Keratinocyte (primary cell): ENCODE results near the gene ACADSB. TPM values are rescaled to one million over a fixed set of nuclear protein-coding genes. Genes with fewer than 3 reads are reported as not detected.

Source experiments
- DNase-seq: peaks from one replicate; pipeline ENCODE4 v3.0.0-alpha.2; 2011; ENCODE audit warnings: low read depth, missing footprints, low spot score
- FAIRE-seq: peaks from 2 replicates; lab custom pipeline; 2011; peaks lifted over from hg19 to GRCh38; lab: Jason Lieb, UNC
- H2AFZ ChIP-seq: 2 replicates; pipeline ENCODE4 v1.6.0; 2012; ENCODE audit warnings: low read length, control low read depth, inconsistent platforms; ENCODE audit not compliant: control insufficient read depth
- H3K27ac ChIP-seq: 2 replicates; pipeline ENCODE4 v1.5.1; 2011; ENCODE audit warnings: low read length; ENCODE audit not compliant: control insufficient read depth, insufficient read depth
- H3K27me3 ChIP-seq: 3 replicates; pipeline ENCODE4 v1.6.0; 2011; ENCODE audit warnings: low read length; ENCODE audit not compliant: control insufficient read depth, insufficient read depth; ENCODE audit errors: extremely low read depth
- H3K36me3 ChIP-seq, 2 experiments: 2 replicates in 1 of 2; 3 replicates in 1 of 2; pipeline ENCODE4 v1.5.1; 2011; ENCODE audit warnings: low read length in 2 of 2, mild to moderate bottlenecking in 1 of 2; ENCODE audit not compliant: control insufficient read depth in 2 of 2, insufficient read depth in 2 of 2; ENCODE audit errors: extremely low read depth in 1 of 2
- H3K4me1 ChIP-seq: 3 replicates; pipeline ENCODE4 v1.5.1; 2011; ENCODE audit warnings: low read length; ENCODE audit not compliant: control insufficient read depth, insufficient read depth; ENCODE audit errors: extremely low read depth
- H3K4me2 ChIP-seq: 3 replicates; pipeline ENCODE4 v1.6.0; 2011; ENCODE audit warnings: low read depth, low read length; ENCODE audit not compliant: control insufficient read depth, insufficient read depth; ENCODE audit errors: extremely low read depth
- H3K4me3 ChIP-seq, 3 experiments: fragments of 200-600 bp in 1 of 3; sonication (generic) in 1 of 3; 2 replicates in 2 of 3; 3 replicates in 1 of 3; pipeline ENCODE4 v1.5.1; 2011 to 2016; ENCODE audit warnings: low read length in 3 of 3, mild to moderate bottlenecking in 3 of 3, control low read depth in 2 of 3, inconsistent platforms in 1 of 3, low read depth in 1 of 3, mixed read lengths in 1 of 3, mixed run types in 1 of 3, moderate library complexity in 1 of 3; ENCODE audit not compliant: control insufficient read depth in 2 of 3, insufficient read depth in 2 of 3; ENCODE audit errors: extremely low read depth in 1 of 3
- H3K79me2 ChIP-seq: 2 replicates; pipeline ENCODE4 v1.6.0; 2012; ENCODE audit warnings: low read length; ENCODE audit not compliant: control insufficient read depth, insufficient read depth
- H3K9ac ChIP-seq: 3 replicates; pipeline ENCODE4 v1.6.0; 2011; ENCODE audit warnings: low read length; ENCODE audit not compliant: control insufficient read depth, insufficient read depth; ENCODE audit errors: extremely low read depth
- H3K9me1 ChIP-seq: 3 replicates; pipeline ENCODE4 v1.6.0; 2011; ENCODE audit warnings: low read length; ENCODE audit not compliant: control insufficient read depth, insufficient read depth; ENCODE audit errors: extremely low read depth
- H3K9me3 ChIP-seq: 2 replicates; pipeline ENCODE4 v1.5.1; 2012; ENCODE audit warnings: low read depth, low read length; ENCODE audit not compliant: control insufficient read depth
- H4K20me1 ChIP-seq: 3 replicates; pipeline ENCODE4 v1.6.0; 2011; ENCODE audit warnings: low read length; ENCODE audit not compliant: control insufficient read depth, insufficient read depth; ENCODE audit errors: extremely low read depth
- CTCF ChIP-seq, 3 experiments: IDR thresholded peaks in 1 of 3; conservative IDR thresholded peaks in 1 of 3; optimal IDR thresholded peaks in 1 of 3; 2 replicates in 2 of 3; 3 replicates in 1 of 3; pipeline versions ENCODE3 to v1.5.1; 2011; ENCODE audit warnings: low read length in 3 of 3, mild to moderate bottlenecking in 3 of 3, moderate library complexity in 2 of 3, control low read depth in 1 of 3, inconsistent platforms in 1 of 3; ENCODE audit not compliant: insufficient read depth in 2 of 3; ENCODE audit errors: extremely low read depth in 1 of 3
- EZH2 ChIP-seq: IDR thresholded peaks from one replicate; pipeline ENCODE4 v1.6.1; 2012; ENCODE audit warnings: inconsistent platforms, mild to moderate bottlenecking, low read length, moderate library complexity
- dilution Hi-C: fragments of 300-500 bp; cut with MboI; formaldehyde crosslinking; loops from one replicate; pipeline ENCODE4 v1.7.0; 2020; ENCODE audit warnings: low sequenced_read_pairs; ENCODE audit not compliant: extremely low pct_ligation_motif_present
- polyA plus RNA-seq, 5 experiments: library from polyadenylated mRNA; depleted of rRNA in 3 of 5; stranded (reverse) in 3 of 5; stranded (forward) in 1 of 5; unstranded in 1 of 5; fragments of >200 nt; gene quantifications; 1 replicate in 1 of 5; 2 replicates in 3 of 5; 3 replicates in 1 of 5; pipeline versions ENCODE4 v1.2.1 to v1.2.3, GENCODE V29; 2011 to 2012; ENCODE audit warnings: missing spikeins in 2 of 5, low read depth in 1 of 5, low replicate concordance in 1 of 5

Gene ACADSB
- polyA plus RNA-seq, 1 donor (not counting 4 experiments of a cell fraction or from before 2014, with no cell fraction given), result 10.1 TPM

- H3K9ac ChIP-seq, result no peak overlapping the region
- H3K4me2 ChIP-seq, result no peak overlapping the region
- no peak overlapping the region for H3K4me3 ChIP-seq
- no peaks in the 10 kb centered on the region for H3K36me3 ChIP-seq
- TF ChIP-seq CTCF (optimal IDR thresholded peaks at IDR 0.05 in 1 of 3, IDR thresholded peaks at IDR 0.05 in 1 of 3, conservative IDR thresholded peaks at IDR 0.05 in 1 of 3; ENCODE audit: extremely low read depth in 1 of 3, insufficient read depth in 2 of 3, low read length in 3 of 3) (no peak), EZH2 (no peak)
- H3K27me3 ChIP-seq, result no peaks in the 10 kb centered on the region
- H4K20me1 ChIP-seq, result no peaks in the 10 kb centered on the region
- dilution Hi-C loops, result no loop called here
- no peaks in the 10 kb centered on the region for H3K79me2 ChIP-seq
- H3K27ac ChIP-seq, result no peak overlapping the region
- no peaks in the 10 kb centered on the region for H3K9me3 ChIP-seq
- FAIRE-seq (no peak), DNase-seq (no peak)
- H2AFZ ChIP-seq, result no peak overlapping the region
- H3K9me1 ChIP-seq, result no peaks in the 10 kb centered on the region
- no peaks in the 10 kb centered on the region for H3K4me1 ChIP-seq
Measured at GRCh38 chr10:123042708-123043408, 34.1 kb downstream of the ACADSB start.

DNA sequence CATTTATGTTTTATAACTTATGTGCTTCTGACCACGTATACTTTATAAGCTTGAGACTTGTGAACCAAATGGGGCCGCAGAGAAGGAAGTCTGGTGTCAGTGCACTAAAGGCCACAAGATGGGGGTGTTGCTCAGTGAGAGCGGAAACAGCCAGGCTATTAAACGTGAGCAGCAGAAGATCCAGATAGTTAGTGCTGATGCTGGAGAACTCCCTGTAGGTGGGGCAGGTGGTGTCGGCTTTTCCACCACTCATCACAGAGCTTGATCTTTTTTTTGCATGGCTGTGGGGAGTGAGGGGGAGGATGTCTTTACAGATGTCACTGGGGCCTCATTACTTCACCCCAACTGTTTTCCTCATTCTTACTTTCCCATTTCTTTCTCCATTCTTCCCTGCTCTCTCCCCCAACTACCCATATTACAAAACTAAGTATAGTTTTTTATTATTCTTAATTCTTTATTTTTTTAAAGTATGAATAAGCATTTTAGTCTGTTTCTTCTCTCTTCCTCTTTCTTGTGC lies 34.7 kb downstream of the ACADSB start:
- no peak overlapping the region for H3K4me2 ChIP-seq

More for the DNA sequence above, 34.7 kb downstream of the ACADSB start:
- no peaks in the 10 kb centered on the region for H3K9me3 ChIP-seq
- H3K27ac ChIP-seq, result no peak overlapping the region
- H3K36me3 ChIP-seq, result no peaks in the 10 kb centered on the region
- DNase-seq (peak; percentile 28), FAIRE-seq (peak; percentile 69)
- TF ChIP-seq EZH2 (no peak), CTCF (optimal IDR thresholded peaks at IDR 0.05 in 1 of 3, IDR thresholded peaks at IDR 0.05 in 1 of 3, conservative IDR thresholded peaks at IDR 0.05 in 1 of 3; ENCODE audit: extremely low read depth in 1 of 3, insufficient read depth in 2 of 3, low read length in 3 of 3) (peak; percentile 84 to 91 (median 89))
- H3K79me2 ChIP-seq, result no peaks in the 10 kb centered on the region
- H4K20me1 ChIP-seq, result no peaks in the 10 kb centered on the region
- H3K4me1 ChIP-seq, result no peaks in the 10 kb centered on the region
- H3K4me3 ChIP-seq, result no peak overlapping the region
- no peak overlapping the region for H3K9ac ChIP-seq
- no peaks in the 10 kb centered on the region for H3K9me1 ChIP-seq
- H3K27me3 ChIP-seq, result no peaks in the 10 kb centered on the region
- H2AFZ ChIP-seq, result no peak overlapping the region
- dilution Hi-C loops, result no loop called here
